ENCODE data around the gene MTARC1. TPM values are rescaled to one million over a fixed set of nuclear protein-coding genes. Genes with fewer than 3 reads are reported as not detected.

The MTARC1 gene
- total RNA-seq, 2 donors from 2014 or later = 6.7 to 9.2 TPM

DNA sequence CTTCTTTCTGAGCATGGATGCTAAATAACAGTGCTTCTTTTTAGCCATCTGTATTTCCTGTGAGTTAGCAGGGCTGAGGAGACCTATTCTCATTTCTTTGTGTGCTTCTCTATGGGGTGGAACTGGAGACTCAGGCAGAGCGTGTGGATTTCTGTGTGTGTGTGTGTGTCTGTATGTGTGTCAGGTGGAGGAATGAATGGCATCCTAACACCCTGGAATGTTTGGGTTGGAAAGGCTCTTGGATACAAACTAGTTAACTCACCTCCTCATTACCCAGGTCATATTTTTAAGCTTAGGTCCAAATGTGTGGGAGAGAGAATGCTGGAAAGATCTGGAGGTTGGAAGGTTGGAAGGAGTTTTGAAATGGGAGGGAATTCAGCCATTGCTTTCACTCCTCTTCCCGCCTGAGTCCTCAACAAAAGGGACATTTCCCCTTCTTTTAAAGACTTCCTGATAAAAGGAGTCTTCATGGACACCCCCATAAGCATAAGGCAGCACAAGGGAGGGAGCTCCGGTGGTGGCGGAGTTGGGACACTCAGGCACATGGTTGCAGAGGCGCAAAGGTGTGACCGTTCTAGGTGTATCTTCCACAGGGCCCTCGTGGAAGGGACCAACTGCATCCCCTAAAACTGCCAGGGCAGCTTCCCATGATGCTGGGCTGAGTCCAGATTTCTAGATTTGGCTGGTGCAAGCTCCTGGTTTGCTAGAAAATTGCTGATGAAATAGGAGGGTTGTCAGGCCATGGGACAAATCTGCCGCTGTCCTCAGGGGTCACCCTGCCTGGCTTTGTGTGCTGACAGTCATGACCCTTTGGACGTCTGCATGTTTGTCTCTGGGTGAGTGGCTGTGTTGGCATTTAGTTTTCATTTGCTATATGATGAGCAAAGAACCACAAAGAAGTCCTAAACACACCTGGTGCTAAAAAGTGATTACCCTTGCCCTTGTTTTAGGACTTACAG is 37.6 kb downstream of the MTARC1 start:
- DNase-seq (ENCODE audit: low spot score) = no peak
- intact Hi-C loops (cut with DNase I) = no loop called here

DNA sequence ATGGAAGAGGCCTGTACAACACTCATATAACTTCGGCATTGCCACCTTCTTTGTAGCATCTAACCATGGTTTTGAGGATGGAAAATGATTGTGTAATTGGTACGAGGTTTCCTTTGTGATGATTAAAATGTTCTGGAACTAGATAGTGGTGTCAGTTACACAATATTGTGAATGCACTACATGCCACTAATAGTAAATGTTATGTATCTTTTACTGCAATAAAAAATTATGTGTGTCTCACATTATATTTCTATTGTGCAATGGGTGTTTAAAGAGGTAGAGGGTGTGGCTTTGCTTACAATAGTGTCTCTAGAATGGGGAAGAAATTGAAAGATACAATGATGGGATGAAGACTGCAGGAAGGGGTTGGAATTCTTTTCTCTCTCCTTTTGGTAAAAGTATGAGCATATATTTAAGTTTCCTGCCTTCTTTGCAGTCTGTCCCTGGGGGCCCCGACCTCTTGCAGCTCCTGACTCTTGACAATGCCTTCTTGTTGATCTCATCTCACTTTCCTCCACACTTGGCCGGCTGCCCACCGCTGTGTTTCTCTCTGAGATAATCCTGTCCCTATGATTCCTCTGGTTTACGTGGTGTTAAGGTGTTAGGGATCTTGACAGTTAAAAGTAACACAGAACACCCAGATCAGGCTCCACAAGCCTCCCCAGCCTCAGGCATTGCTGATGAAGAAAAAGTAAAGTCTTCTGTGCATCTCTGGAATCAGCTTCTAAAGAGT is 39.3 kb downstream of the MTARC1 start:
- intact Hi-C loops (cut with DNase I) = no loop called here
- no peak for DNase-seq (ENCODE audit: low spot score)

DNA sequence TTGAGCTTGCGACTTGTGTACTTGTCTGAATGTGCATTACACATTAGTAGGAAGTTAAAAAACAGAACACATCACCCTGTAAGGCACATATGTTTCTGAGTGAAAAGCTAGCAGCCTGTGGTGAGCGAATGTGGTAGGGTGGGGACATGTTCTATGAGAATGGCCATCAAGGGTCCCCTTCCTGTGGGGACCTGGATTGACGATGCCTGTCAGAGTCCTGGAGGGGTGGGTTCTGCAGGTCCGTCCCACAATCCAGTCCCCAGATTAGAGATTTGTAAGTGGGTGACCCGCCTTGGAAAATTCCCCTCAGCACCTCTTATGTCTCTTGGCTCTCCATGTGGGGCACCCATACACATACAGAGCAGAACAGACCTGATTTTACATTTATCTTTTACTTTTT is 40.0 kb downstream of the MTARC1 start:
- DNase-seq (ENCODE audit: low spot score) = no peak
- intact Hi-C loops (cut with DNase I) = no loop called here

DNA sequence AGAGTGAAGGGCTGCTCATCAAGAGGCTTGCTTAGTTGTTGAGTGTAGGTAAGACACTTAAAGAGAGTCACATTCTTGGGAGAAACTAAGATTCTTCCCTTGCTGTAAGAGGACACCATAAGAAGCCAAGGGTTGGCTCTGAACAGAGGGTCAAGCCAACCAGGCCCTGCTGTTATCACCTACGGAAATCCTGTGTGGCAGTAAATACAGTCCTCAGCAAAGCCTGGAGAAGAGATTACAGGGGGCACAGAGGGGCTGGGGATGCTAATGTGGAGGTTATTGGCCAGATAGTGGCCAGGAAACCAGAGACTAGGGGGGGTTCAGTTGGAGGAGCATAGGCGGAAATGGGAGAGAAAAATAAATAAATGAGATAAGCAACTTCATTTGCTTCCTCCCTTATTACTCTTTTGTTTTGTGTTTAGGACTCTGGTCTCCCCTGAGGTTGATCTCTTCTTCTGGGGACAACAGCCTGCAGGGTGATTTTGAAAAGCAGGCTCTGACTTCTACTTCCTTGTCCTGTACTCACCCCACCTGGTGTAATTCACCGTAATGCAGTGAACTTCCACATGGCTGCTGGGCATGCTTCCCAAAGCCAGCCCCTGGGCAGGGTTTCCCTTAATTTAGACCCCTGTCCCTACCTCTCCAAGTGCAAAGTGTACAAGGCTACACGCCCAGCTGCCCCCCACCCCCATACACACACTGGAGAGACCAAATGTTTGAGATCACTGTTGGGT is 40.9 kb downstream of the MTARC1 start:
- intact Hi-C loops (cut with DNase I) = no loop called here
- no peak for DNase-seq (ENCODE audit: low spot score)

DNA sequence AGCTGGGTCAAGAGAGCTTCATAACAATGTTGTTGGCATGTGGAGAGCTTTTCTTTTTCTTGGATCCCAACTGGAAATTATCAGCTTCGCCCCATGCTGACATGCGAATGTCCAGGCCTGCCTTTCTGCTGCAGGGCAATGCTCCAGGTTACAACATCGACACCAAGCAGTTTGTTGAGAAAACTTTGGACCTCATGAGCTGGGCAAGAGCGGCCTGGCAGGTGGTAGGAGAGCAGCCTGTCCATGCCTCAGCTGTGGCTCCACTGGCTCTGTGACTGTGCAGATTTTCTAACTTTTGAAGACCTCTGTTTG is 41.4 kb downstream of the MTARC1 start:
- no peak for DNase-seq (ENCODE audit: low spot score)
- intact Hi-C loops (cut with DNase I) = no loop called here

DNA sequence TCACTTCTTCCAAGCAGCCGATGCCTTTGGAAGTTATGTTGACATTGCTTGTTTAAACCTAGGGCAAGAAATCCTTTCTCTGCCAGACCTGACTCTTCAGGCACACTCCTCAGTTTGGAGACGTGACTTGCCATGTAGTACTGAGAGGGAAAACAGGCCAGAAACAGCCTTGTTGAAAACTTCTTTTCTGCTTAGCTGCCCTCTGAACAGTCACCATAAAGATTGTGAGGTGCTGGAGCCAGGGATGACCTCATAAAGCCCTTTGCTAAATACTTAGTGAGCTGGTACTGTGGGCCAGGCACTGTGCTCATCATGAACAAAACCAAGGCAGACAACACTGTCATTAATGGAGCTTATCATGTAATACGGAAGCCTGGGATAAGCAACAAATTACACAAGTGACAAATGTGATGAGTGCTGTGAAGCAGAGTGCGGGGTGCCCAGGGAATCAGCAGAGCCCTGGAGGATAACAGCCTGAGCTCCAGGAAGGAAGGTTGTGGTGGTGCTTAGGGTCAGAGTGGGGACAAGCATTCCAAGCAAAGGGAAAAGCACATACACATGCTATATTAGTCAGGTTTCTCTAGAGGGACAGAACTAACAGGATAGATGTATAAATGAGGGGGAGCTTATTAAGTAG is 42.4 kb downstream of the MTARC1 start:
- intact Hi-C loops (cut with DNase I) = no loop called here
- no peak for DNase-seq (ENCODE audit: low spot score)

DNA sequence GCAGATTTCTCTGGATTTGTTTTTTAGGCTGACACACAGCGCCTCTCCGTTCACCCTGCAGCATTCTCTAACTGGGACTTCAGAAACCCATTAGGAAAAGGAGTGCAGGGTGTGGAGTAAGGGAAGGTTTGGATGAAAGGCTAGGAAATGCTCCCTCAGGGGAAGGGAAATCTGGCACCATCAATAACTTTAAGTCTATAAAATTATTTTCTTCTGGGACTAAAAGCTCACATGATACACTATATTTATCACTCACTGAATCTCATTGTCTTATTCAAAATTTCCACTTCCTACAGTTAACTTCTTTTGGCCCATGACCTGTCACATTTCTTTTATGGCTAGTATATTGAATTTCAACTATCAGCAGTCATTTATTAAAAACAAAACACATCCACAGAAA is 46.7 kb downstream of the MTARC1 start:
- no peak for DNase-seq (ENCODE audit: low spot score)
- intact Hi-C loops (cut with DNase I) = no loop called here

DNA sequence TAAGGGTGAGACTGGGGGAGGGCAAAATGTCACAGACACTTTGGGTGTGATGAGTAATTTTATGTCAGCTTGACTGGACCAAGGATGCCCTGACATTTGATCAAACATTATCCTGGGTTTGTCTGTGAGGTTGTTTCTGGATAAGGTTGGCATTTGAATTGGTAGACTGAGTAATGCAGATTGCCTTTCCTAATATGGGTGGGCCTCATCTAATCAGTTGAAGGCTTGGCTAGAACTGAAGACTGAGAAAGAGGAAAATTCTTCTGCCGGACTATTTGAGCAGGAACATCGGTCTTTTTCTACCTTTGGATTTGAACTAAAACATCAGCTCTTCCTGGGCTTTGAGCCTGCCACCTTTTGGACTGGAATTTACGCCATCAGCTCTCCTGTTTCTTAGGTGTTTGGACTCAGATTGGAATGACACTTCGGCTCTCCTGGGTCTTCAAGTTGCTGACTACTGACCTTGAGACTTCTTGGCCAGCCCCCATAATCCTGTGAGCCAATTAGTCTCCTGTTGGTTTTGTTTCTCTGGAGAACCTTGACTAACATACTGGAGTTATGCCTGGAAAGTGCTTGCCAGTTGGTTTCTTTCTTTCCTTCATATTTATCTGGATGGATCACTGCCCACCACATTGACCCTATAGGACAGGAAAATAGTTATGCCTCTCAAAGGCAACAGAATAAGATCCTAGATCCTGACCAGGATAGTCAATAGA is 47.6 kb downstream of the MTARC1 start:
- DNase-seq (ENCODE audit: low spot score) = no peak
- intact Hi-C loops (cut with DNase I) = no loop called here

Other genes with a start within 250 kb of the MTARC1 start
- gene C1orf115, start 96.5 kb upstream of the MTARC1 start, total RNA-seq = 1 to 10 TPM; 6.9 to 7.4 TPM
- gene MTARC2, start 38.6 kb upstream of the MTARC1 start, total RNA-seq = 10 to 100 TPM; 11.8 to 15.2 TPM
- 10 to 100 TPM; 16.2 to 22.1 TPM for gene HLX, start 92.5 kb downstream of the MTARC1 start, total RNA-seq

All from posterior vena cava (tissue), 2 donors.